GM10266 (cell line): ENCODE measurements around the gene TRIM49D2.
A peak's percentile ranks its signal among the peaks of the same experiment; 100 is the strongest.
"Not testable (repeated sequence)": the region's sequence is repeated elsewhere in the genome, so short reads cannot be mapped to it uniquely, and the experiment has no call there.

ENCODE experiments used
- DNase-seq: peaks from one replicate; pipeline ENCODE4 v3.0.0; 2012; ENCODE audit errors: extremely low spot score
- TF ChIP-seq, protein P1 (sequence below): IDR thresholded peaks from 2 replicates; pipeline ENCODE4 v1.5.1; 2012; ENCODE audit warnings: mild to moderate bottlenecking, low read depth; ENCODE audit not compliant: control insufficient read depth, insufficient read depth; ENCODE audit errors: missing control alignments

Gene TRIM49D2, protein sequence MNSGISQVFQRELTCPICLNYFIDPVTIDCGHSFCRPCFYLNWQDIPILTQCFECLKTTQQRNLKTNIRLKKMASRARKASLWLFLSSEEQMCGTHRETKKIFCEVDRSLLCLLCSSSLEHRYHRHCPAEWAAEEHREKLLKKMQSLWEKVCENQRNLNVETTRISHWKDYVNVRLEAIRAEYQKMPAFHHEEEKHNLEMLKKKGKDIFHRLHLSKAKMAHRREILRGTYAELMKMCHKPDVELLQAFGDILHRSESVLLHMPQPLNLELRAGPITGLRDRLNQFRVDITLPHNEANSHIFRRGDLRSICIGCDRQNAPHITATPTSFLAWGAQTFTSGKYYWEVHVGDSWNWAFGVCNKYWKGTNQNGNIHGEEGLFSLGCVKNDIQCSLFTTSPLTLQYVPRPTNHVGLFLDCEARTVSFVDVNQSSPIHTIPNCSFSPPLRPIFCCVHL

DNA sequence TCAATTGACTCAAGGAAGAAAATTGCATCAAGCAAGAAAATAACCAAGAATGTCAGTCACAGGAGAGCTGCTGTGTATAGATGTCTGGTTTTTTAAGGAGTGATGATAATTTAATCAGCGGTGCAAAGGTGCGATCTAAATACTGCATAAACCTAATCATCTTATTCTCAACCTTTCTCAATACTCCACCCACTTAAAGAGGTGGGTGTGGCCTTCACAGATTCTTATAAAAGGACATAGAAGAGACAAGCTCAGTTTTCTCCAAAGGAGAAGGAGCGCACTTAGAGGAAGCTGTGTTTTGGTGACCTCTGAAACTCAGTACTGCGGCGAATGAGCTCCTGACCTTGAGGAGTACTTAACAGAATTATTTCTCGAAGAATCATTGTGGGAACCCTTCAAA lies at the start of gene TRIM49D2:
Gene TRIM49D2 (plus strand): TSS at position 301 of the 400 bp plus-strand sequence. CDS start 2,698 bp downstream, outside the sequence.
- not testable (repeated sequence) for DNase-seq

DNA sequence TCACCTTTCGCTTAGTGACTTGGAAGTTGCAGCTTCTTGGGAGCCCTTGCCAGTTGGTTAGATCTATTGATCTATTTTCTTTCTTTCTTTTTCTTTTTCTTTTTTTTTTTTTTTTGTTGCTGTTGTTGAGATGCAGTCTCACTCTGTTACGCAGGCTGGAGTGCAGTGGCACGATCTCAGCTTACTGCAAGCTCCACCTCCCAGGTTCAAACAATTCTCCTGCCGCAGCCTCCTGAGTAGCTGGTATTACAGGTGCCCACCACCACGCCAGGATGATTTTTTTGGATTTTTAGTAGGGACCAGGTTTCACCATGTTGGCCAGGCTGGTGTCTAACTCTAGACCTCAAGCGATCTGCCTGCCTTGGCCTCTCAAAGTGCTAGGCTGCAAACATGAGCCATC lies 46.4 kb upstream of the TRIM49D2 start:
- DNase-seq, result not testable (repeated sequence)

DNA sequence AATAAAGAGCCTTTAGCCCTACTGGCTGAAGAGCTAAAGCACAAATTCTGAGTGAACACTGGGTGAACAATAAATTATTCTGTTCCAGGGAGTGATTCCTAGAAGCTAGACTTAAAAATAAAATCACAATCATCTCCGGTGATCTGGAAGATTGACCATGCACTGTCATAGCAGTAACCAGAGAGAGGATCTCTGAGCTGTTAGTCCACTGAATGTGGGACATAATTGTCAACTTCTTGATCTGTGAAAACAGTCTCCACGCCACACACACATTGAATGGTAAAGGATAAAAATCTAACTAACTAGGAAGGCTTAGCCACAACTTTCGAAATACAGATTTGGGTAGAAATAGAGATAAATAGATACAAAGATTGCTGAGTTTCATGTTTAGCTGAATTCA lies 30.6 kb upstream of the TRIM49D2 start:
- DNase-seq, result not testable (repeated sequence)

DNA sequence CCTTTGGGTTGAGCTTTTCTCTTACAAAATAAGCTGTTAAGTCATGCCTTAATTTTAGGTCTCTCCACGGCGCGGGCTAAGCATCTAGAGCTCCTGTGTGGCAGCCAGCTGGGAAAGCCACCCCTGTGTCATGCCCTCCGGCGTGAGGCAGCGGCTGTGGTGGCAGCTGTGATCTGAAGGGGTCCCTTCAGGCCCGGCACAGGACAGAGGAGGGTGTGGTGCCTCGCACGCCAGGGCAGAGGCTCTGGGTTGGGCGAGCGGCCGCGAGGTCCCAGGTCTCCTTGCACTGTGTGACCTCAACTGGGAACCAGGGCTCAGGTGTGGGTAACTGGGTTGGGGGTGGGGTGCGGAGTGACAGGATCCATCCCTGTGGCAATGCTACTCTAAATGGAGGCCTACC lies 23.1 kb upstream of the TRIM49D2 start:
- DNase-seq, result not testable (repeated sequence)

DNA sequence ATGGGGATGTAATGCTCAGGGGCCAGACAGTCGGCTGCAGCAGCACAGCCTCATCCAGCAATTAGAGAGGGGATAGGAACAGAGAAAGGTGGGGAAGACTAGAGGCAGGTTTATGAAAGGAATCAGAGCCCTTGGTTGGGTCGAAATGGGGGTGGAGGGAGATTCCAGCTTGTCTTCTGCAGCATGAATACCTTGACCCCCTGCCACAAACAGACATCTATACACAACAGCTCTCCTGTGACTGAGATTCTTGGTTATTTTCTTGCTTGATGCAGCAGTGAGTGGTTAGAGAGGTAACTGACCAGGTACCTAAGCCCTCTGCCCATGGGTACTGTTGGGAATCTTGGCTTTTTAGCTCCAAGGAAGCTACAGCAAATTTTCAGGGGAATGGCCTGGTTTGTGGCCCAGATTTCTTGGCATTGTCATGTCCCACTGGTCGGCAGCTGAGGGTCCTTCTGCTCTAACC lies 1.6 kb upstream of the TRIM49D2 start, which contains the start of gene TRIM49D1:
Gene TRIM49D1 (minus strand): TSS at position 51 of the 466 bp plus-strand sequence. CDS start 4,535 bp downstream, outside the sequence.
- peak; percentile 1 for DNase-seq
- TF ChIP-seq, protein P1, sequence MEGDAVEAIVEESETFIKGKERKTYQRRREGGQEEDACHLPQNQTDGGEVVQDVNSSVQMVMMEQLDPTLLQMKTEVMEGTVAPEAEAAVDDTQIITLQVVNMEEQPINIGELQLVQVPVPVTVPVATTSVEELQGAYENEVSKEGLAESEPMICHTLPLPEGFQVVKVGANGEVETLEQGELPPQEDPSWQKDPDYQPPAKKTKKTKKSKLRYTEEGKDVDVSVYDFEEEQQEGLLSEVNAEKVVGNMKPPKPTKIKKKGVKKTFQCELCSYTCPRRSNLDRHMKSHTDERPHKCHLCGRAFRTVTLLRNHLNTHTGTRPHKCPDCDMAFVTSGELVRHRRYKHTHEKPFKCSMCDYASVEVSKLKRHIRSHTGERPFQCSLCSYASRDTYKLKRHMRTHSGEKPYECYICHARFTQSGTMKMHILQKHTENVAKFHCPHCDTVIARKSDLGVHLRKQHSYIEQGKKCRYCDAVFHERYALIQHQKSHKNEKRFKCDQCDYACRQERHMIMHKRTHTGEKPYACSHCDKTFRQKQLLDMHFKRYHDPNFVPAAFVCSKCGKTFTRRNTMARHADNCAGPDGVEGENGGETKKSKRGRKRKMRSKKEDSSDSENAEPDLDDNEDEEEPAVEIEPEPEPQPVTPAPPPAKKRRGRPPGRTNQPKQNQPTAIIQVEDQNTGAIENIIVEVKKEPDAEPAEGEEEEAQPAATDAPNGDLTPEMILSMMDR, result no peak

DNA sequence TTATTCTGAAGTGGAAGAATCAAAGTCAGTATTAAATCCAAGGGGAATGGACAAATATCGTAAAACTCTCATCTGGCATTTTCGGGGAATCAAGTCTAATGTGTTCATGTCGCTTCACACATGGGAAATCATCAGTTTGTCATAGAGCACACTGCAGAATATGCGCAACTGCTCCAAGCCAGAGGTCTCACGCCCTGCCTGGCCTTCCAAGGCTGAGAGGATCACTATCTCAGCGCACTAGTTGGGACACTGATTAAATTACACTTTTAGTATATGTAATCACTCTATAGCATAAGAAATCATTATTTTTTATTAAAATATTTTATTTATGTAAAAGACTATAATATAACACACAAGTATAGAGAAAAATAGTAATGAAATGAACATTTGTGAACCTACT lies 37.0 kb downstream of the TRIM49D2 start:
- DNase-seq, result not testable (repeated sequence)

DNA sequence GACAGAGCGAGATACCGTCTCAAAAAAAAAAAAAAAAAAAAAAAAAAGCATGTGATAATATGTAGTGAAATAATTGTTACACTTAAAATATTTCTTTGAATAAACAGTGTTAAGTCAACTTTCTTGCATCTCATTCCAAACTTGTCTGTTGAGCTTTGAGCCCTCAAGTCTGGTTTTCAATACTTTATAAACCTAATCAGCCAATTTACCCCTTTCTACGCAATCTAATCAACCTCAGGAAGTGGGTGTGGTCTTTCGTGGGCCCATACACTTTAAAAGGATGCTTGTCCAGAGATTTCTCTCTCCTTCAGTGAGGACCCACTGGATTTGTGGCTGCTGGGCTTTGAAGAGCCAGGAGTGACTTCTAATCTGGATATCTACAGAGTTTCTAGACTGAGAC lies 41.9 kb downstream of the TRIM49D2 start, which contains the start of gene TRIM64:
Gene TRIM64 (plus strand): TSS at position 301 of the 400 bp plus-strand sequence. CDS start 2,467 bp downstream, outside the sequence.
- DNase-seq, result not testable (repeated sequence)
